ENCODE measurements around the gene TMEM141. TPM values are rescaled to one million over a fixed set of nuclear protein-coding genes. Genes with fewer than 3 reads are reported as not detected.

The TMEM141 gene
- total RNA-seq, 1 donor from 2014 or later, result 28.7 TPM

DNA sequence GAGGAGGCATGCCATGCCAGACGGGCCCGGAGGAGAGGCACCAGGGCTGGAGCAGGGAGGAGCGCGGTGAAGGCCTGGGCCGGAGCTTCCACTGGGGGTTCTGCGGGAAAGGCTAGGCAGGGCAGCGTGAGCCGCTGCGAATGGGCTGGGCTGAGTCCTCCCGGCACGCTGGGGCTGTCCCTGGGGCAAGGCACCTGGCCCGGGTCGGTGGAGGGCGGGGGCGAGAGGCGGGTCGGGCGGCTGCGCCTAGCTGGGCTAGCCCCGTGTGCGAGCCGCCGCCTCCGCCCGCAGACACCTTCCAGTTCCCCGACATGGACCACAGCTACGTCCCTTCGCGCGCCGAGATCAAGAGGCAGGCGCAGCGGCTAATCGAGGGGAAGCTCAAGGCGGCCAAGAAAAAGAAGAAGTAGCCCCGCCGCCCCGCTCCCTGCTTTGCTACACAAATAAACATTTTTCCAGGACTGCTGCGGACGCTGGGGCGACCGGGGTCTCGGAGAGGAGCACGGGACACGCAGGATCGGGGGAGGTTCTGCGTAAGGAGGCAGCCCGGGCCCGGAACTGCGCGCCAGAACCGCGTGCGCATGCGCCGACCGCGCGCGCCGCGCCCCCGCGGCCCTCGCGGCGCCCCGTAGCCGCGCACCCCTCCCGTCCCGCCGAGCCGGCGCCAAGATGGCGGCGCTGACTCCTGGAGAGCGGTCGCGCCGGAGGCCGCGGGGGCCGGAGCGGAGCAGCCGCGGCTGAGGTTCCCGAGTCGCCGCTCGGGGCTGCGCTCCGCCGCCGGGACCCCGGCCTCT, 16.3 kb downstream of the TMEM141 start, which contains the start of gene RABL6:
Gene RABL6 (plus strand): TSS at position 668 of the 794 bp plus-strand sequence. CDS start 249 bp downstream, outside the sequence.
- no peaks in the 10 kb centered on the region for H3K9me3 ChIP-seq (ENCODE audit: control insufficient read depth in 3 of 3, low read length in 3 of 3)
- peaks cover under 1 to 1% (median under 1%) of the 10 kb centered on the region in 3 donors for H3K27me3 ChIP-seq (ENCODE audit: control insufficient read depth in 3 of 3, insufficient read depth in 3 of 3, low read length in 3 of 3)
- peak within 1 kb of the TSS; percentile 77 to 91 (median 83) for H3K9ac ChIP-seq (ENCODE audit: low read depth in 1 of 3, low read length in 3 of 3)
- H3K4me3 ChIP-seq (ENCODE audit: low read length in 3 of 3), result peak within 1 kb of the TSS; percentile 78 to 89 (median 87)
- peaks cover 0 to 6% (median 2%) of the 10 kb centered on the region in 3 donors for H3K36me3 ChIP-seq (ENCODE audit: control insufficient read depth in 3 of 3, insufficient read depth in 3 of 3, low read length in 3 of 3)
- H3K27ac ChIP-seq (ENCODE audit: low read depth, low read length), result peak within 1 kb of the TSS; percentile 81
- peaks cover 25 to 36% (median 29%) of the 10 kb centered on the region in 3 donors for H3K4me1 ChIP-seq (ENCODE audit: control insufficient read depth in 3 of 3, insufficient read depth in 3 of 3, low read length in 3 of 3)

- no peaks in the 10 kb centered on the region for H3K27me3 ChIP-seq (ENCODE audit: control insufficient read depth in 3 of 3, insufficient read depth in 3 of 3, low read length in 3 of 3)
- H3K4me1 ChIP-seq (ENCODE audit: control insufficient read depth in 3 of 3, insufficient read depth in 3 of 3, low read length in 3 of 3), result peaks cover 25 to 36% (median 29%) of the 10 kb centered on the region in 3 donors
- no peaks in the 10 kb centered on the region for H3K9me3 ChIP-seq (ENCODE audit: control insufficient read depth in 3 of 3, low read length in 3 of 3)
- peaks cover 0 to 8% (median 6%) of the 10 kb centered on the region in 3 donors for H3K36me3 ChIP-seq (ENCODE audit: control insufficient read depth in 3 of 3, insufficient read depth in 3 of 3, low read length in 3 of 3)
- H3K27ac ChIP-seq (ENCODE audit: low read depth, low read length), result peak overlapping the region; percentile 30
- H3K9ac ChIP-seq (ENCODE audit: low read depth in 1 of 3, low read length in 3 of 3), result peak overlapping the region; percentile 76 to 91 (median 76)
- H3K4me3 ChIP-seq (ENCODE audit: low read length in 3 of 3), result peak overlapping the region; percentile 78 to 89 (median 87)
Observed at GRCh38 chr9:136808075-136808805, 17.1 kb downstream of the TMEM141 start.

- Histone ChIP-seq H3K4me3 (ENCODE audit: low read length in 3 of 3) (peak overlapping the region; percentile 75 to 89 (median 87)), H3K27me3 (ENCODE audit: control insufficient read depth in 3 of 3, insufficient read depth in 3 of 3, low read length in 3 of 3) (no peaks in the 10 kb centered on the region), H3K27ac (ENCODE audit: low read depth, low read length) (no peak overlapping the region), H3K9ac (ENCODE audit: low read depth in 1 of 3, low read length in 3 of 3) (peak overlapping the region; percentile 75 to 91 (median 76)), H3K36me3 (ENCODE audit: control insufficient read depth in 3 of 3, insufficient read depth in 3 of 3, low read length in 3 of 3) (peaks cover 0 to 8% (median 6%) of the 10 kb centered on the region in 3 donors), H3K4me1 (ENCODE audit: control insufficient read depth in 3 of 3, insufficient read depth in 3 of 3, low read length in 3 of 3) (peaks cover 25 to 36% (median 29%) of the 10 kb centered on the region in 3 donors), H3K9me3 (ENCODE audit: control insufficient read depth in 3 of 3, low read length in 3 of 3) (no peaks in the 10 kb centered on the region)
Observed at GRCh38 chr9:136808806-136809158, 17.6 kb downstream of the TMEM141 start.

- no peak overlapping the region for H3K27ac ChIP-seq (ENCODE audit: low read depth, low read length)
- no peaks in the 10 kb centered on the region for H3K9me3 ChIP-seq (ENCODE audit: control insufficient read depth in 3 of 3, low read length in 3 of 3)
- H3K4me3 ChIP-seq (ENCODE audit: low read length in 3 of 3), result no peak overlapping the region
- no peak overlapping the region for H3K9ac ChIP-seq (ENCODE audit: low read depth in 1 of 3, low read length in 3 of 3)
- peaks cover 4 to 15% (median 6%) of the 10 kb centered on the region in 3 donors for H3K36me3 ChIP-seq (ENCODE audit: control insufficient read depth in 3 of 3, insufficient read depth in 3 of 3, low read length in 3 of 3)
- peaks cover 2 to 5% (median 5%) of the 10 kb centered on the region in 3 donors for H3K4me1 ChIP-seq (ENCODE audit: control insufficient read depth in 3 of 3, insufficient read depth in 3 of 3, low read length in 3 of 3)
- H3K27me3 ChIP-seq (ENCODE audit: control insufficient read depth in 3 of 3, insufficient read depth in 3 of 3, low read length in 3 of 3), result no peaks in the 10 kb centered on the region
Observed at GRCh38 chr9:136814725-136815421, 23.7 kb downstream of the TMEM141 start.

DNA sequence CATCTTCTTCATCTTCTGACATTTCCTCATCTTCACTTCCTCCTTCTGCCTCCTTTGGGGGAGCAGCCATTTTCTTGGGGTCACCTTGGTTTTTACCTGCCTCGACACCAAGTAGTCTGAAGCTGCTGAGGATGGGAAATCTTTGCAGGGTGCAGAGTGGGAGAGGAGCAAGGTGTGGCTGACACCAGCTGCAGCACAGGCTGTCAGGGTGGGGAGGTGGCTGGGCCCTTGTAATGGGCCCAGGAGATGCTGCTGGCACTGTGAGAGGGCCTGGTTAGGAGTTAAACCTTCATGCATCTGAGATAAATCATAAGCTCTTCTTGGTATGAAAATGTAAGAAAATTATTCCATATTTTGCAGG, 24.3 kb downstream of the TMEM141 start:
- no peak overlapping the region for H3K27ac ChIP-seq (ENCODE audit: low read depth, low read length)
- no peak overlapping the region for H3K4me3 ChIP-seq (ENCODE audit: low read length in 3 of 3)
- peaks cover 4 to 15% (median 6%) of the 10 kb centered on the region in 3 donors for H3K36me3 ChIP-seq (ENCODE audit: control insufficient read depth in 3 of 3, insufficient read depth in 3 of 3, low read length in 3 of 3)
- H3K4me1 ChIP-seq (ENCODE audit: control insufficient read depth in 3 of 3, insufficient read depth in 3 of 3, low read length in 3 of 3), result peaks cover 0 to 5% (median 0%) of the 10 kb centered on the region in 3 donors
- H3K27me3 ChIP-seq (ENCODE audit: control insufficient read depth in 3 of 3, insufficient read depth in 3 of 3, low read length in 3 of 3), result no peaks in the 10 kb centered on the region
- H3K9me3 ChIP-seq (ENCODE audit: control insufficient read depth in 3 of 3, low read length in 3 of 3), result no peaks in the 10 kb centered on the region
- H3K9ac ChIP-seq (ENCODE audit: low read depth in 1 of 3, low read length in 3 of 3), result no peak overlapping the region

DNA sequence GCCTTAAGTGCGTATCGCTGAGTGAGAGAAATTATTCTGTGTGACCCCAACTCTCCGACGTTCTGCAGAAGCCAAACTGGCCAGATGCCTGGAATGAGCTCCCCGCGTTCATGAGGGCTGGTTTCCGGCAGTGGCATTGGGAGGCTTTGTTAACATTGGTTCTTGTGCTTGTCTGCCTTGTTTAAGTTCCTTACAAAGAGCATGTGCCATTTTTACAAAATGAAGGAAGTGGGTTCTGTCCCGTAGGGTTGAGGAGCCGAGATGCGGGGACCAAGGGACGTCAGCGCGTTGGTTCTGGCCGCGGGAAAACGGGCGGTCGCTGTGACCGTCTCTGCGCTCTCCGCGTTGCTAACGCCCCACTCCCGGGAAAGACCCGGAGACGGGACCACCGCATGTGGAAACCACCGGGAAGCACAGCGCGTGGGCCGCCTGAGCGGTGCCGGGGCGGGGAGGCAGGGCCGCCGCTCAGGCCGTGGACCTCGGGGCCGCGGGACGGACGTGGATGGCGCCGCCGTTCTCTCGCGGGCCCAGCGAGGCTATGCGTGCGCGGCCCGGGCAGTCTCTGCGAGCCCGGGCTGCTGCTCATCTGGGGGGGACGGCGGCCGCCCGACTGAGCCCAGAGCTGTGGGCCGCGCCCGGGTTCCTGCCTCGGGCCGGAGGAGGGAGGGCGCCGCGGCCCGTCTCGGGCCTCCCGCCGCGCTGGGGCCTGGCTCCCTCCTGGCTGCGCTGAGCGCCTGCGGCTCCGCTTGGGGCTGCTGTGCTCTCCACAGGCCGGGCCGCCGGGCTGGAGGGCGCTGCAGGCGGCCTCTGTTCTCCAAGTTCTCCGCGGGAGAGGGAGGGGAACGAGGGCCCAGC, 30.1 kb downstream of the TMEM141 start:
- no peaks in the 10 kb centered on the region for H3K9me3 ChIP-seq (ENCODE audit: control insufficient read depth in 3 of 3, low read length in 3 of 3)
- no peaks in the 10 kb centered on the region for H3K27me3 ChIP-seq (ENCODE audit: control insufficient read depth in 3 of 3, insufficient read depth in 3 of 3, low read length in 3 of 3)
- no peak overlapping the region for H3K27ac ChIP-seq (ENCODE audit: low read depth, low read length)
- H3K4me1 ChIP-seq (ENCODE audit: control insufficient read depth in 3 of 3, insufficient read depth in 3 of 3, low read length in 3 of 3), result no peaks in the 10 kb centered on the region
- no peak overlapping the region for H3K4me3 ChIP-seq (ENCODE audit: low read length in 3 of 3)
- H3K36me3 ChIP-seq (ENCODE audit: control insufficient read depth in 3 of 3, insufficient read depth in 3 of 3, low read length in 3 of 3), result peaks cover 12 to 19% (median 17%) of the 10 kb centered on the region in 3 donors
- H3K9ac ChIP-seq (ENCODE audit: low read depth in 1 of 3, low read length in 3 of 3), result peak overlapping the region in 1 of 3 donors; percentile 0

DNA sequence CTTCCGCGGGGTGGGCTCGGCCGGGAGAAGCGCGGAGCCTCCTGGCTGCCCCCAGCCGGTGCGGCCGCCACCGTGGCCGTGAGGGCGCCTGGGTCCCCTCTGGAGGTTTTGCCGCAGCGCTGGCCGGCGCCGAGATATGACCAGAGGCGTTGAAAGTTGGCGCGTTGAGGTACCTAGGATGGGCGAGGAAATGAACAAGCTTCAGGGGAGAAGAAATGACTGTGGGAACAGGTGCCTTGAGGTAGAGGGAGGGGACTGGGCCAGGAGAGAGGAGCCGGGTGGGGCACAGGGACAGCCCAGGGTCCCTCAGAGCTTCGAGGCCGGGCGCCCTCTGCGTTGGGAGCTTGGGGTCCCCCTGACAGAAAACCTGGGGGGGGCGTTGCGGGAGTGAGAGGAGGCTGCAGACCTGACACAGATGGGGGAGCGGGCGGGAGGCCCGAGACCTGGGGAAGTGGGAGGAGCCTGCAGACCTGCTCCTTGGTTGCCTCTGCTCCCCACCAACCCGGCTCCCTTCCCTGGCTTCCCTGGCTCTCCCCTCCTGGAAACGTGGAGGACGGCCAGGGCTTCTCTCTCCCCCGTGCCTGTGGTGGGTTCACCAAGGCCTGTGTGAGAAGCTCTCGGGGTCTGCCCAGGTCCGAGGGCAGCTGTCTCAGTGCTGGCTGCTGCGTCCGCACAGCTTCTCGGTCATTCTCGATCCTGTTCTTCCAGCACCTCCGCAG, 30.8 kb downstream of the TMEM141 start:
- Histone ChIP-seq H3K27ac (ENCODE audit: low read depth, low read length) (no peak overlapping the region), H3K9ac (ENCODE audit: low read depth in 1 of 3, low read length in 3 of 3) (no peak overlapping the region), H3K4me3 (ENCODE audit: low read length in 3 of 3) (no peak overlapping the region), H3K4me1 (ENCODE audit: control insufficient read depth in 3 of 3, insufficient read depth in 3 of 3, low read length in 3 of 3) (no peaks in the 10 kb centered on the region), H3K36me3 (ENCODE audit: control insufficient read depth in 3 of 3, insufficient read depth in 3 of 3, low read length in 3 of 3) (peaks cover 12 to 24% (median 20%) of the 10 kb centered on the region in 3 donors), H3K9me3 (ENCODE audit: control insufficient read depth in 3 of 3, low read length in 3 of 3) (no peaks in the 10 kb centered on the region), H3K27me3 (ENCODE audit: control insufficient read depth in 3 of 3, insufficient read depth in 3 of 3, low read length in 3 of 3) (no peaks in the 10 kb centered on the region)

GRCh38 chr9:136823136-136824046, 32.2 kb downstream of the TMEM141 start:
- Histone ChIP-seq H3K9me3 (ENCODE audit: control insufficient read depth in 3 of 3, low read length in 3 of 3) (no peaks in the 10 kb centered on the region), H3K4me1 (ENCODE audit: control insufficient read depth in 3 of 3, insufficient read depth in 3 of 3, low read length in 3 of 3) (no peaks in the 10 kb centered on the region), H3K4me3 (ENCODE audit: low read length in 3 of 3) (no peak overlapping the region), H3K27ac (ENCODE audit: low read depth, low read length) (no peak overlapping the region), H3K9ac (ENCODE audit: low read depth in 1 of 3, low read length in 3 of 3) (no peak overlapping the region), H3K36me3 (ENCODE audit: control insufficient read depth in 3 of 3, insufficient read depth in 3 of 3, low read length in 3 of 3) (peaks cover 15 to 27% (median 27%) of the 10 kb centered on the region in 3 donors), H3K27me3 (ENCODE audit: control insufficient read depth in 3 of 3, insufficient read depth in 3 of 3, low read length in 3 of 3) (no peaks in the 10 kb centered on the region)
